ENCODE data around the gene PALM3.
A peak's percentile ranks its signal among the peaks of the same experiment; 100 is the strongest.

PALM3 gene

GRCh38 chr19:14089412-14089661, 27.5 kb upstream of the PALM3 start:
- peak in 1 of 2 donors; percentile 12 for DNase-seq (ENCODE audit: low read depth in 2 of 2)

- DNase-seq (ENCODE audit: low read depth in 2 of 2) = no peak
Measured at GRCh38 chr19:14088634-14089411, 26.9 kb upstream of the PALM3 start.

- no peak for DNase-seq (ENCODE audit: low read depth in 2 of 2)
Measured at GRCh38 chr19:14086098-14086497, 24.2 kb upstream of the PALM3 start.

GRCh38 chr19:14085309-14085995, 23.6 kb upstream of the PALM3 start, which contains the start of gene C19orf67:
Gene C19orf67 (minus strand): TSS chr19:14085783. CDS start chr19:14085627, 156 bp downstream.
- no peak for DNase-seq (ENCODE audit: low read depth in 2 of 2)

- no peak for DNase-seq (ENCODE audit: low read depth in 2 of 2)
Measured at GRCh38 chr19:14082675-14082960, 20.7 kb upstream of the PALM3 start.

GRCh38 chr19:14081797-14082674, 20.2 kb upstream of the PALM3 start:
- DNase-seq (ENCODE audit: low read depth in 2 of 2) = no peak

GRCh38 chr19:14080887-14081796, 19.3 kb upstream of the PALM3 start:
- peak; percentile 97 to 99 for DNase-seq (ENCODE audit: low read depth in 2 of 2)

- DNase-seq (ENCODE audit: low read depth in 2 of 2) = no peak
Measured at GRCh38 chr19:14078411-14078810, 16.5 kb upstream of the PALM3 start.

GRCh38 chr19:14073925-14074838, 12.3 kb upstream of the PALM3 start:
- no peak for DNase-seq (ENCODE audit: low read depth in 2 of 2)

- peak; percentile 65 to 75 for DNase-seq (ENCODE audit: low read depth in 2 of 2)
Measured at GRCh38 chr19:14073261-14073924, 11.5 kb upstream of the PALM3 start.

- no peak for DNase-seq (ENCODE audit: low read depth in 2 of 2)
Measured at GRCh38 chr19:14072535-14073260, 10.8 kb upstream of the PALM3 start, which contains the start of gene MISP3. Gene MISP3 (plus strand): TSS chr19:14072786. CDS start chr19:14073310, 524 bp downstream.

- no peak for DNase-seq (ENCODE audit: low read depth in 2 of 2)
Measured at GRCh38 chr19:14070268-14071050, 8.6 kb upstream of the PALM3 start.

- DNase-seq (ENCODE audit: low read depth in 2 of 2) = no peak
Measured at GRCh38 chr19:14066134-14066533, 4.3 kb upstream of the PALM3 start.

- DNase-seq (ENCODE audit: low read depth in 2 of 2) = no peak
Measured at GRCh38 chr19:14063105-14063504, 1.2 kb upstream of the PALM3 start.

GRCh38 chr19:14062558-14062855, 631 bp upstream of the PALM3 start:
- no peak for DNase-seq (ENCODE audit: low read depth in 2 of 2)

GRCh38 chr19:14061081-14061749, 661 bp downstream of the PALM3 start:
- DNase-seq (ENCODE audit: low read depth in 2 of 2) = no peak

- no peak for DNase-seq (ENCODE audit: low read depth in 2 of 2)
Measured at GRCh38 chr19:14059652-14060155, 2.2 kb downstream of the PALM3 start.

- DNase-seq (ENCODE audit: low read depth in 2 of 2) = no peak
Measured at GRCh38 chr19:14059093-14059480, 2.8 kb downstream of the PALM3 start.

All from stimulated activated CD4-positive, alpha-beta T cell treated with anti-CD3 and anti-CD28 coated beads, Interleukin-1b, Interleukin-23, amount 100 ng/mL, for 4 hours (primary cell).